ENCODE measurements around the gene ARSG.

DNA sequence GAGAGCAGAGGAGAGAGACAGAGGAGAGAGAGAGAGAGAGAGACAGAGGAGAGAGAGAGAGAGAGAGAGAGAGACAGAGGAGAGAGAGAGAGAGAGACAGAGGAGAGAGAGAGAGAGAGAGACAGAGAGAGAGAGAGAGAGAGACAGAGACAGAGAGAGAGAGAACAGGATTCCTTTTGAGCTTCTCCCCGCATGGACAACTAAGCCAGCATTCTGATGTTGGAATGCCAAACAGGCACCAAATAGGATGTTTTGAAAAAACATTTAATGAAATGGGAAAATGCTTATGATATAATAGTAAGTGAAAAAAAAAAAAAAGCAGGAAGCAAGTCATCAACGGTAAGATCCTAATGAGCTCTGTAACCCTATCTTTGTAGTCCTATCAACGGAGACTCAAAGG lies 60.7 kb downstream of the ARSG start:
- TF ChIP-seq, protein P1, sequence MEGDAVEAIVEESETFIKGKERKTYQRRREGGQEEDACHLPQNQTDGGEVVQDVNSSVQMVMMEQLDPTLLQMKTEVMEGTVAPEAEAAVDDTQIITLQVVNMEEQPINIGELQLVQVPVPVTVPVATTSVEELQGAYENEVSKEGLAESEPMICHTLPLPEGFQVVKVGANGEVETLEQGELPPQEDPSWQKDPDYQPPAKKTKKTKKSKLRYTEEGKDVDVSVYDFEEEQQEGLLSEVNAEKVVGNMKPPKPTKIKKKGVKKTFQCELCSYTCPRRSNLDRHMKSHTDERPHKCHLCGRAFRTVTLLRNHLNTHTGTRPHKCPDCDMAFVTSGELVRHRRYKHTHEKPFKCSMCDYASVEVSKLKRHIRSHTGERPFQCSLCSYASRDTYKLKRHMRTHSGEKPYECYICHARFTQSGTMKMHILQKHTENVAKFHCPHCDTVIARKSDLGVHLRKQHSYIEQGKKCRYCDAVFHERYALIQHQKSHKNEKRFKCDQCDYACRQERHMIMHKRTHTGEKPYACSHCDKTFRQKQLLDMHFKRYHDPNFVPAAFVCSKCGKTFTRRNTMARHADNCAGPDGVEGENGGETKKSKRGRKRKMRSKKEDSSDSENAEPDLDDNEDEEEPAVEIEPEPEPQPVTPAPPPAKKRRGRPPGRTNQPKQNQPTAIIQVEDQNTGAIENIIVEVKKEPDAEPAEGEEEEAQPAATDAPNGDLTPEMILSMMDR (IDR thresholded peaks at IDR 0.05), result no peak
- TF ChIP-seq POLR2A (IDR thresholded peaks at IDR 0.05), result no peak
